Skeletal muscle satellite cell (primary cell): ENCODE results near the gene NHLH1. TPM values are rescaled to one million over a fixed set of nuclear protein-coding genes. Genes with fewer than 3 reads are reported as not detected.

Source experiments
- H3K27me3 ChIP-seq: 2 replicates; pipeline ENCODE4 v1.7.0; 2013; ENCODE audit warnings: low read length; ENCODE audit not compliant: control insufficient read depth, insufficient read depth
- H3K36me3 ChIP-seq: 2 replicates; pipeline ENCODE4 v1.7.0; 2013; ENCODE audit warnings: mild to moderate bottlenecking, control low read depth, low read length; ENCODE audit not compliant: insufficient read depth
- H3K4me1 ChIP-seq: 2 replicates; pipeline ENCODE4 v1.7.0; 2013; ENCODE audit warnings: low read length; ENCODE audit not compliant: control insufficient read depth, insufficient read depth
- H3K4me2 ChIP-seq: 2 replicates; pipeline ENCODE4 v1.7.0; 2013; ENCODE audit warnings: mild to moderate bottlenecking, low read length
- H3K4me3 ChIP-seq: 2 replicates; pipeline ENCODE4 v1.7.0; 2013; ENCODE audit warnings: low read length
- H3K9ac ChIP-seq: 2 replicates; pipeline ENCODE4 v1.7.0; 2013; ENCODE audit warnings: mild to moderate bottlenecking, low read depth, low read length, moderate library complexity
- H3K9me3 ChIP-seq: replicated peaks from 2 replicates; pipeline ENCODE4 v1.7.0; 2013; ENCODE audit warnings: mild to moderate bottlenecking, control low read depth, low read length
- small RNA-seq: library from RNA; depleted of rRNA; stranded (forward); fragments of <200 nt; gene quantifications from one replicate; pipeline ENCODE3, GENCODE V24; 2012

Gene NHLH1

GRCh38 chr1:160416369-160416768 lies 49.5 kb downstream of the NHLH1 start:
- H3K4me1 ChIP-seq, result no peaks in the 10 kb centered on the region
- no peaks in the 10 kb centered on the region for H3K9me3 ChIP-seq
- H3K9ac ChIP-seq, result no peak overlapping the region
- peaks cover 18% of the 10 kb centered on the region for H3K27me3 ChIP-seq
- no peak overlapping the region for H3K4me3 ChIP-seq
- no peaks in the 10 kb centered on the region for H3K36me3 ChIP-seq
- H3K4me2 ChIP-seq, result no peak overlapping the region

GRCh38 chr1:160418483-160418882 lies 51.6 kb downstream of the NHLH1 start:
- Histone ChIP-seq H3K4me2 (no peak overlapping the region), H3K4me3 (no peak overlapping the region), H3K9ac (no peak overlapping the region), H3K36me3 (no peaks in the 10 kb centered on the region), H3K4me1 (no peaks in the 10 kb centered on the region), H3K27me3 (peaks cover 8% of the 10 kb centered on the region), H3K9me3 (no peaks in the 10 kb centered on the region)

DNA sequence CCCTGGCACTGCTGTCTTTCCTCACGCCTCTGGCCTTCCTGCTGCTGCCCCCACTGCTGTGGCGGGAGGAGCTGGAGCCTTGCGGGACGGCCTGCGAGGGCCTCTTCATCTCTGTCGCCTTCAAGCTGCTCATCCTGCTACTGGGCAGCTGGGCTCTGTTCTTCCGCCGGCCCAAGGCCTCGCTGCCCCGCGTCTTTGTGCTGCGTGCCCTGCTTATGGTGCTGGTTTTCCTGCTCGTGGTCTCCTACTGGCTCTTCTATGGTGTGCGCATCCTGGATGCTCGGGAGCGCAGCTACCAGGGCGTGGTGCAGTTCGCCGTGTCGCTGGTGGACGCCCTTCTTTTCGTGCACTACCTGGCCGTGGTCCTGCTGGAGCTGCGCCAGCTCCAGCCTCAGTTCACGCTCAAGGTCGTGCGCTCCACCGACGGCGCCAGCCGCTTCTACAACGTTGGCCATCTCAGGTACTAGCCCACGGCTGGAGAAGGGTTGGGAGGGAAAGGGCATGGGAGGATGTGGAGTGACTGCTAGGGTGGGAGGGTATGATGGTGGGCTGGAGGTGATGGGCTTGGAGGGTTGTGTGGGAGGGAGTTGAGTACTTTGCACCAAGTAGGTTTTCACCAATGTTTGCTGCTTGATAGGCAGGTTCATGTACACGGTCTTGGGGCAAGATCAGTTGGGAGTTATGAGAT lies 52.4 kb downstream of the NHLH1 start:
- H3K4me3 ChIP-seq, result no peak overlapping the region
- H3K4me2 ChIP-seq, result no peak overlapping the region
- H3K9ac ChIP-seq, result no peak overlapping the region
- peaks cover 7% of the 10 kb centered on the region for H3K27me3 ChIP-seq
- H3K9me3 ChIP-seq, result no peaks in the 10 kb centered on the region
- no peaks in the 10 kb centered on the region for H3K36me3 ChIP-seq
- H3K4me1 ChIP-seq, result no peaks in the 10 kb centered on the region

GRCh38 chr1:160419838-160420169 lies 52.9 kb downstream of the NHLH1 start:
- H3K9me3 ChIP-seq, result no peaks in the 10 kb centered on the region
- no peak overlapping the region for H3K9ac ChIP-seq
- peaks cover 10% of the 10 kb centered on the region for H3K27me3 ChIP-seq
- H3K36me3 ChIP-seq, result no peaks in the 10 kb centered on the region
- no peak overlapping the region for H3K4me3 ChIP-seq
- no peaks in the 10 kb centered on the region for H3K4me1 ChIP-seq
- H3K4me2 ChIP-seq, result no peak overlapping the region

- H3K36me3 ChIP-seq, result no peaks in the 10 kb centered on the region
- H3K27me3 ChIP-seq, result peaks cover 11% of the 10 kb centered on the region
- H3K4me1 ChIP-seq, result no peaks in the 10 kb centered on the region
Measured at GRCh38 chr1:160420881-160421842, 54.3 kb downstream of the NHLH1 start.

DNA sequence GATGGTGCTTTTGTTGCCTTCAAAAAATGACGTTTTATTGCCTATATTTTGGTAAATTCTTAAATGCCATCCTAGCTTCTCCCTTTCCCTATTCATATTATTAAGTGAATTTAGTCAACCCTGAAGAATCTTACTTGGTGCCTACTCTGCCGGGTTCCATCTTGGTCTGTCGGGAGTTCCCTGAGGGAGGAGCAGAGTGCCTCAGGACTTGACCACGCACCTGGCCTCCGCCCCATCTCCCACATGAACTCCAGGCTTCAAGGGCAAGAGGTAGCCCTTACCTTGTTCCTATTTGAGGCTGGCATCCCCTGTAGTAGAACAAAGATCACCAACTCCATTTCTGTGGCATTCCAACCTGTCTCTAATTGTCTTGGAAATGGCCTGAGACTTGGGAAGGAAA lies 55.0 kb downstream of the NHLH1 start:
- no peaks in the 10 kb centered on the region for H3K9me3 ChIP-seq
- no peak overlapping the region for H3K9ac ChIP-seq
- peaks cover 11% of the 10 kb centered on the region for H3K27me3 ChIP-seq
- H3K36me3 ChIP-seq, result no peaks in the 10 kb centered on the region
- no peak overlapping the region for H3K4me2 ChIP-seq
- H3K4me1 ChIP-seq, result no peaks in the 10 kb centered on the region
- H3K4me3 ChIP-seq, result no peak overlapping the region

More at GRCh38 chr1:160420881-160421842, 54.3 kb downstream of the NHLH1 start:
- no peak overlapping the region for H3K4me3 ChIP-seq
- no peak overlapping the region for H3K9ac ChIP-seq
- H3K9me3 ChIP-seq, result no peaks in the 10 kb centered on the region
- H3K4me2 ChIP-seq, result no peak overlapping the region

Small RNAs within 50 kb of the gene (small RNA-seq; reads per million reads assigned to genes)
- not detected for gene RF00019
- gene RNU4-42P, result not detected
